GM23338 (cell line): ENCODE results near the gene PYGO1.

Source experiments
- EZH2 ChIP-seq: fragments of 200-600 bp; sonication (generic); IDR thresholded peaks from one replicate; pipeline ENCODE4 v1.8.0; 2017; ENCODE audit warnings: antibody characterized with exemption, mild to moderate bottlenecking, low read depth; ENCODE audit not compliant: unreplicated experiment
- EZH2phosphoT487 ChIP-seq: fragments of 200-600 bp; sonication (generic); IDR thresholded peaks from one replicate; pipeline ENCODE4 v1.8.1; 2018; ENCODE audit warnings: antibody characterized with exemption; ENCODE audit not compliant: unreplicated experiment
- JUNB ChIP-seq: IDR thresholded peaks from one replicate; pipeline ENCODE4 v1.6.1; 2016; ENCODE audit warnings: antibody characterized with exemption; ENCODE audit not compliant: unreplicated experiment
- POLR2AphosphoS5 ChIP-seq: IDR thresholded peaks from 2 replicates; pipeline ENCODE4 v1.6.1; 2016; ENCODE audit warnings: antibody characterized with exemption, low read depth
- TF ChIP-seq, protein P1 (sequence below), 2 experiments: fragments of 200-600 bp in 1 of 2; sonication (generic) in 1 of 2; conservative IDR thresholded peaks; 2 replicates each; pipeline versions ENCODE4 v1.5.1 to v1.6.1; 2016 to 2017; ENCODE audit warnings: antibody characterized with exemption in 2 of 2, low read depth in 2 of 2, mild to moderate bottlenecking in 2 of 2, moderate library complexity in 1 of 2
- TF ChIP-seq, protein P2 (sequence below): IDR thresholded peaks from one replicate; pipeline ENCODE4 v1.6.1; 2018; ENCODE audit warnings: antibody characterized with exemption; ENCODE audit not compliant: unreplicated experiment
- TF ChIP-seq, protein P3 (sequence below): fragments of 250-450 bp; sonication (Bioruptor Pico); IDR thresholded peaks from 2 replicates; pipeline ENCODE4 v1.5.0; 2020; ENCODE audit warnings: mild to moderate bottlenecking, moderate library complexity

DNA sequence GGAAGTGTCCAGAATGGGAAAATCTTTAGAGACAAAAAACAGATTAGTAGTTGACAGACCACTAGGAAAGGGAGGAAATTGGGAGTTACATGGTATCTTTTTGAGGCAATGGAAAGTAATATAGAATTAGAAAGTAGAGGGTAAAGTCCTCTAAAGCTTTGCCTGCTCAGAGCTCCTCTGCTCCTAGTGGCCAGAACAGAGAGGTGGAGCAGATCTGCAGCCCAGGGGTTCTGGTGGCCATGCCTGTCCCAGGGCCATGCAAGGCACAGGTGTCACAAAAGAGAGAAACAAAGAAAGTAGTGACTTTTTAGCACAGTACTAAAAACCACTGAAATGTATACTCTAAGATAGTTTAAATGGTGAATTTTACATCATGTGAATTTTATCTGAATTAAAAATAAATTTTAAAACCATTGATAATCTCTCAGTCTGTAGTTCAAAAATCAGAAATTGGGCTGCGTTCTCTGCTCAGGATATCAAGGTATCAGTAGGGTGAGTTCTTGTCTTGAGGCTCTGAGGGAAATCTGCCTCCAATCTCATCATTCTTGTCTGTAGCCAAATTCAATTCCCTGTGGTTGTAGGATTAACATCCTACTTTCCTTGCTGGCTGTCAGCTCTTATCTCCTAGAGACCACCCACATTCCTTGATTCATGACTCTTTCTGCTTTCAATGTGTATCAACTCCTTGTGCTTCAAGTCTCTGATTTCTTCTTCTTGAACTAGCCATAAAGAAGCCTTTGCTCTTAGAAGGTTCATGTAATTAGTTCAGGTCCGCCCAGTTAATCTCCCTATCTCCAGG is 23.6 kb downstream of the PYGO1 start:
- no peak for TF ChIP-seq EZH2phosphoT487
- no peak for TF ChIP-seq EZH2
- TF ChIP-seq JUNB, result no peak
- TF ChIP-seq, protein P1, sequence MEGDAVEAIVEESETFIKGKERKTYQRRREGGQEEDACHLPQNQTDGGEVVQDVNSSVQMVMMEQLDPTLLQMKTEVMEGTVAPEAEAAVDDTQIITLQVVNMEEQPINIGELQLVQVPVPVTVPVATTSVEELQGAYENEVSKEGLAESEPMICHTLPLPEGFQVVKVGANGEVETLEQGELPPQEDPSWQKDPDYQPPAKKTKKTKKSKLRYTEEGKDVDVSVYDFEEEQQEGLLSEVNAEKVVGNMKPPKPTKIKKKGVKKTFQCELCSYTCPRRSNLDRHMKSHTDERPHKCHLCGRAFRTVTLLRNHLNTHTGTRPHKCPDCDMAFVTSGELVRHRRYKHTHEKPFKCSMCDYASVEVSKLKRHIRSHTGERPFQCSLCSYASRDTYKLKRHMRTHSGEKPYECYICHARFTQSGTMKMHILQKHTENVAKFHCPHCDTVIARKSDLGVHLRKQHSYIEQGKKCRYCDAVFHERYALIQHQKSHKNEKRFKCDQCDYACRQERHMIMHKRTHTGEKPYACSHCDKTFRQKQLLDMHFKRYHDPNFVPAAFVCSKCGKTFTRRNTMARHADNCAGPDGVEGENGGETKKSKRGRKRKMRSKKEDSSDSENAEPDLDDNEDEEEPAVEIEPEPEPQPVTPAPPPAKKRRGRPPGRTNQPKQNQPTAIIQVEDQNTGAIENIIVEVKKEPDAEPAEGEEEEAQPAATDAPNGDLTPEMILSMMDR (conservative IDR thresholded peaks at IDR 0.05; ENCODE audit: low read depth in 2 of 2), result peak; percentile 26 to 43
- no peak for TF ChIP-seq POLR2AphosphoS5
- TF ChIP-seq, protein P2, sequence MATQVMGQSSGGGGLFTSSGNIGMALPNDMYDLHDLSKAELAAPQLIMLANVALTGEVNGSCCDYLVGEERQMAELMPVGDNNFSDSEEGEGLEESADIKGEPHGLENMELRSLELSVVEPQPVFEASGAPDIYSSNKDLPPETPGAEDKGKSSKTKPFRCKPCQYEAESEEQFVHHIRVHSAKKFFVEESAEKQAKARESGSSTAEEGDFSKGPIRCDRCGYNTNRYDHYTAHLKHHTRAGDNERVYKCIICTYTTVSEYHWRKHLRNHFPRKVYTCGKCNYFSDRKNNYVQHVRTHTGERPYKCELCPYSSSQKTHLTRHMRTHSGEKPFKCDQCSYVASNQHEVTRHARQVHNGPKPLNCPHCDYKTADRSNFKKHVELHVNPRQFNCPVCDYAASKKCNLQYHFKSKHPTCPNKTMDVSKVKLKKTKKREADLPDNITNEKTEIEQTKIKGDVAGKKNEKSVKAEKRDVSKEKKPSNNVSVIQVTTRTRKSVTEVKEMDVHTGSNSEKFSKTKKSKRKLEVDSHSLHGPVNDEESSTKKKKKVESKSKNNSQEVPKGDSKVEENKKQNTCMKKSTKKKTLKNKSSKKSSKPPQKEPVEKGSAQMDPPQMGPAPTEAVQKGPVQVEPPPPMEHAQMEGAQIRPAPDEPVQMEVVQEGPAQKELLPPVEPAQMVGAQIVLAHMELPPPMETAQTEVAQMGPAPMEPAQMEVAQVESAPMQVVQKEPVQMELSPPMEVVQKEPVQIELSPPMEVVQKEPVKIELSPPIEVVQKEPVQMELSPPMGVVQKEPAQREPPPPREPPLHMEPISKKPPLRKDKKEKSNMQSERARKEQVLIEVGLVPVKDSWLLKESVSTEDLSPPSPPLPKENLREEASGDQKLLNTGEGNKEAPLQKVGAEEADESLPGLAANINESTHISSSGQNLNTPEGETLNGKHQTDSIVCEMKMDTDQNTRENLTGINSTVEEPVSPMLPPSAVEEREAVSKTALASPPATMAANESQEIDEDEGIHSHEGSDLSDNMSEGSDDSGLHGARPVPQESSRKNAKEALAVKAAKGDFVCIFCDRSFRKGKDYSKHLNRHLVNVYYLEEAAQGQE, result no peak
- TF ChIP-seq, protein P3, sequence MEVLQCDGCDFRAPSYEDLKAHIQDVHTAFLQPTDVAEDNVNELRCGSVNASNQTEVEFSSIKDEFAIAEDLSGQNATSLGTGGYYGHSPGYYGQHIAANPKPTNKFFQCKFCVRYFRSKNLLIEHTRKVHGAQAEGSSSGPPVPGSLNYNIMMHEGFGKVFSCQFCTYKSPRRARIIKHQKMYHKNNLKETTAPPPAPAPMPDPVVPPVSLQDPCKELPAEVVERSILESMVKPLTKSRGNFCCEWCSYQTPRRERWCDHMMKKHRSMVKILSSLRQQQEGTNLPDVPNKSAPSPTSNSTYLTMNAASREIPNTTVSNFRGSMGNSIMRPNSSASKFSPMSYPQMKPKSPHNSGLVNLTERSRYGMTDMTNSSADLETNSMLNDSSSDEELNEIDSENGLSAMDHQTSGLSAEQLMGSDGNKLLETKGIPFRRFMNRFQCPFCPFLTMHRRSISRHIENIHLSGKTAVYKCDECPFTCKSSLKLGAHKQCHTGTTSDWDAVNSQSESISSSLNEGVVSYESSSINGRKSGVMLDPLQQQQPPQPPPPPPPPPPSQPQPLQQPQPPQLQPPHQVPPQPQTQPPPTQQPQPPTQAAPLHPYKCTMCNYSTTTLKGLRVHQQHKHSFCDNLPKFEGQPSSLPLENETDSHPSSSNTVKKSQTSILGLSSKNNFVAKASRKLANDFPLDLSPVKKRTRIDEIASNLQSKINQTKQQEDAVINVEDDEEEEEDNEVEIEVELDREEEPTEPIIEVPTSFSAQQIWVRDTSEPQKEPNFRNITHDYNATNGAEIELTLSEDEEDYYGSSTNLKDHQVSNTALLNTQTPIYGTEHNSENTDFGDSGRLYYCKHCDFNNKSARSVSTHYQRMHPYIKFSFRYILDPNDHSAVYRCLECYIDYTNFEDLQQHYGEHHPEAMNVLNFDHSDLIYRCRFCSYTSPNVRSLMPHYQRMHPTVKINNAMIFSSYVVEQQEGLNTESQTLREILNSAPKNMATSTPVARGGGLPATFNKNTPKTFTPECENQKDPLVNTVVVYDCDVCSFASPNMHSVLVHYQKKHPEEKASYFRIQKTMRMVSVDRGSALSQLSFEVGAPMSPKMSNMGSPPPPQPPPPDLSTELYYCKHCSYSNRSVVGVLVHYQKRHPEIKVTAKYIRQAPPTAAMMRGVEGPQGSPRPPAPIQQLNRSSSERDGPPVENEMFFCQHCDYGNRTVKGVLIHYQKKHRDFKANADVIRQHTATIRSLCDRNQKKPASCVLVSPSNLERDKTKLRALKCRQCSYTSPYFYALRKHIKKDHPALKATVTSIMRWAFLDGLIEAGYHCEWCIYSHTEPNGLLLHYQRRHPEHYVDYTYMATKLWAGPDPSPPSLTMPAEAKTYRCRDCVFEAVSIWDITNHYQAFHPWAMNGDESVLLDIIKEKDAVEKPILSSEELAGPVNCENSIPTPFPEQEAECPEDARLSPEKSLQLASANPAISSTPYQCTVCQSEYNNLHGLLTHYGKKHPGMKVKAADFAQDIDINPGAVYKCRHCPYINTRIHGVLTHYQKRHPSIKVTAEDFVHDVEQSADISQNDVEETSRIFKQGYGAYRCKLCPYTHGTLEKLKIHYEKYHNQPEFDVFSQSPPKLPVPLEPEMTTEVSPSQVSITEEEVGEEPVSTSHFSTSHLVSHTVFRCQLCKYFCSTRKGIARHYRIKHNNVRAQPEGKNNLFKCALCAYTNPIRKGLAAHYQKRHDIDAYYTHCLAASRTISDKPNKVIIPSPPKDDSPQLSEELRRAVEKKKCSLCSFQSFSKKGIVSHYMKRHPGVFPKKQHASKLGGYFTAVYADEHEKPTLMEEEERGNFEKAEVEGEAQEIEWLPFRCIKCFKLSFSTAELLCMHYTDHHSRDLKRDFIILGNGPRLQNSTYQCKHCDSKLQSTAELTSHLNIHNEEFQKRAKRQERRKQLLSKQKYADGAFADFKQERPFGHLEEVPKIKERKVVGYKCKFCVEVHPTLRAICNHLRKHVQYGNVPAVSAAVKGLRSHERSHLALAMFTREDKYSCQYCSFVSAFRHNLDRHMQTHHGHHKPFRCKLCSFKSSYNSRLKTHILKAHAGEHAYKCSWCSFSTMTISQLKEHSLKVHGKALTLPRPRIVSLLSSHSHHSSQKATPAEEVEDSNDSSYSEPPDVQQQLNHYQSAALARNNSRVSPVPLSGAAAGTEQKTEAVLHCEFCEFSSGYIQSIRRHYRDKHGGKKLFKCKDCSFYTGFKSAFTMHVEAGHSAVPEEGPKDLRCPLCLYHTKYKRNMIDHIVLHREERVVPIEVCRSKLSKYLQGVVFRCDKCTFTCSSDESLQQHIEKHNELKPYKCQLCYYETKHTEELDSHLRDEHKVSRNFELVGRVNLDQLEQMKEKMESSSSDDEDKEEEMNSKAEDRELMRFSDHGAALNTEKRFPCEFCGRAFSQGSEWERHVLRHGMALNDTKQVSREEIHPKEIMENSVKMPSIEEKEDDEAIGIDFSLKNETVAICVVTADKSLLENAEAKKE (CRISPR knock-in tag), result no peak
